HepG2 (cell line): Measurements from ENCODE around the gene CNNM4. TPM values are rescaled to one million over a fixed set of nuclear protein-coding genes. Genes with fewer than 3 reads are reported as not detected.

ENCODE experiments used
- DR1 ChIP-seq: sonication (generic); formaldehyde crosslinking; IDR thresholded peaks from 2 replicates; pipeline ENCODE4 v1.8.0; 2021; ENCODE audit warnings: mild to moderate bottlenecking, missing genetic modification reagents, inconsistent platforms
- ETV5 ChIP-seq: IDR thresholded peaks from 2 replicates; pipeline ENCODE4 v1.6.1; 2018; ENCODE audit warnings: missing biosample characterization, missing genetic modification reagents, inconsistent platforms, borderline replicate concordance
- FOXA1 ChIP-seq, 2 experiments: fragments of 450-650 bp in 1 of 2; sonication (generic) in 1 of 2; formaldehyde crosslinking in 1 of 2; IDR thresholded peaks; 2 replicates each; pipeline versions ENCODE4 v1.4.0 to v1.6.1; 2016 to 2020; ENCODE audit warnings: missing genetic modification reagents in 1 of 2
- FOXC1 ChIP-seq: sonication (generic); formaldehyde crosslinking; IDR thresholded peaks from 2 replicates; pipeline ENCODE4 v1.8.0; 2022; ENCODE audit warnings: mild to moderate bottlenecking, missing genetic modification reagents, borderline replicate concordance
- HES4 ChIP-seq: sonication (generic); formaldehyde crosslinking; IDR thresholded peaks from 2 replicates; pipeline ENCODE4 v1.9.0; 2021; ENCODE audit warnings: mild to moderate bottlenecking, missing genetic modification reagents, borderline replicate concordance
- IKZF4 ChIP-seq: sonication (generic); formaldehyde crosslinking; IDR thresholded peaks from 2 replicates; pipeline ENCODE4 v1.5.1; 2020; ENCODE audit warnings: borderline replicate concordance, mild to moderate bottlenecking, low read depth, missing genetic modification reagents; ENCODE audit errors: not compliant biosample characterization
- KAT7 ChIP-seq: IDR thresholded peaks from 2 replicates; pipeline ENCODE4 v1.6.1; 2018; ENCODE audit warnings: borderline replicate concordance, missing compliant biosample characterization
- KLF13 ChIP-seq: sonication (generic); formaldehyde crosslinking; IDR thresholded peaks from 2 replicates; pipeline ENCODE4 v1.4.0; 2020; ENCODE audit warnings: mild to moderate bottlenecking, missing genetic modification reagents
- MTF1 ChIP-seq: sonication (generic); formaldehyde crosslinking; IDR thresholded peaks from 2 replicates; pipeline ENCODE4 v1.5.0; 2020; ENCODE audit warnings: missing genetic modification reagents
- MTF2 ChIP-seq: sonication (generic); formaldehyde crosslinking; IDR thresholded peaks from 2 replicates; pipeline ENCODE4 v1.5.0; 2020; ENCODE audit warnings: missing genetic modification reagents, borderline replicate concordance
- NCOA1 ChIP-seq: sonication (generic); formaldehyde crosslinking; IDR thresholded peaks from 2 replicates; pipeline ENCODE4 v1.9.0; 2021; ENCODE audit warnings: missing genetic modification reagents
- TCF12 ChIP-seq, 2 experiments: fragments of 450-650 bp in 1 of 2; sonication (generic) in 1 of 2; formaldehyde crosslinking in 1 of 2; IDR thresholded peaks; 2 replicates each; pipeline versions ENCODE4 v1.6.1 to v1.8.0; 2017 to 2022; ENCODE audit warnings: antibody characterized with exemption in 1 of 2, mild to moderate bottlenecking in 1 of 2, missing genetic modification reagents in 1 of 2, moderate library complexity in 1 of 2
- ZBTB2 ChIP-seq: sonication (generic); formaldehyde crosslinking; IDR thresholded peaks from 2 replicates; pipeline ENCODE4 v1.8.0; 2022; ENCODE audit warnings: low read depth, missing genetic modification reagents
- ZNF44 ChIP-seq: sonication (generic); formaldehyde crosslinking; IDR thresholded peaks from 2 replicates; pipeline ENCODE4 v1.5.1; 2020; ENCODE audit warnings: mild to moderate bottlenecking, missing genetic modification reagents
- ZNF569 ChIP-seq: sonication (generic); formaldehyde crosslinking; IDR thresholded peaks from 2 replicates; pipeline ENCODE4 v1.5.0; 2020; ENCODE audit warnings: mild to moderate bottlenecking, missing genetic modification reagents, moderate library complexity, borderline replicate concordance
- ZNF639 ChIP-seq: conservative IDR thresholded peaks from 2 replicates; pipeline ENCODE4 v1.6.1; 2018; ENCODE audit warnings: missing genetic modification reagents
- ZNF652 ChIP-seq: IDR thresholded peaks from 2 replicates; pipeline ENCODE4 v1.6.1; 2016; ENCODE audit warnings: low read depth, borderline replicate concordance
- ZNF670 ChIP-seq: sonication (generic); formaldehyde crosslinking; IDR thresholded peaks from 2 replicates; pipeline ENCODE4 v1.8.0; 2022; ENCODE audit warnings: mild to moderate bottlenecking, missing genetic modification reagents, borderline replicate concordance
- ZNF782 ChIP-seq: sonication (generic); formaldehyde crosslinking; IDR thresholded peaks from 2 replicates; pipeline ENCODE4 v1.4.0; 2020; ENCODE audit warnings: missing genetic modification reagents, mild to moderate bottlenecking, borderline replicate concordance
- polyA plus RNA-seq, 8 experiments: library from polyadenylated mRNA; depleted of rRNA in 3 of 8; stranded (reverse) in 7 of 8; unstranded in 1 of 8; fragments of >200 nt; fragmentation: Illumina TruSeq in 4 of 8; extraction: Trizol in 4 of 8; gene quantifications; 2 replicates each; pipeline versions ENCODE4 v1.2.1 to v1.2.3, GENCODE V29; 2011 to 2016; ENCODE audit warnings: low read depth in 4 of 8, missing spikeins in 1 of 8, mixed read lengths in 1 of 8; ENCODE audit not compliant: insufficient read depth in 1 of 8
- total RNA-seq, 5 experiments: library from RNA; depleted of rRNA; stranded (reverse); fragments of >200 nt; fragmentation: Illumina TruSeq; extraction: Trizol; gene quantifications; 2 replicates each; pipeline ENCODE4 v1.2.3, GENCODE V29; 2016; ENCODE audit warnings: low read depth in 1 of 5
- TF ChIP-seq, protein P1 (sequence below): sonication (generic); formaldehyde crosslinking; IDR thresholded peaks from one replicate; pipeline ENCODE4 v1.5.1; 2020; ENCODE audit warnings: mild to moderate bottlenecking, missing genetic modification reagents; ENCODE audit errors: not compliant biosample characterization

Gene CNNM4
- total and polyA plus RNA-seq, 2 of the 13 experiments (the other 11 are each of a cell fraction or from before 2014, with no cell fraction given): 5.9 to 8.4 TPM

GRCh38 chr2:96715658-96716057, 45.0 kb upstream of the CNNM4 start (continued):
- TF ChIP-seq, protein P1, sequence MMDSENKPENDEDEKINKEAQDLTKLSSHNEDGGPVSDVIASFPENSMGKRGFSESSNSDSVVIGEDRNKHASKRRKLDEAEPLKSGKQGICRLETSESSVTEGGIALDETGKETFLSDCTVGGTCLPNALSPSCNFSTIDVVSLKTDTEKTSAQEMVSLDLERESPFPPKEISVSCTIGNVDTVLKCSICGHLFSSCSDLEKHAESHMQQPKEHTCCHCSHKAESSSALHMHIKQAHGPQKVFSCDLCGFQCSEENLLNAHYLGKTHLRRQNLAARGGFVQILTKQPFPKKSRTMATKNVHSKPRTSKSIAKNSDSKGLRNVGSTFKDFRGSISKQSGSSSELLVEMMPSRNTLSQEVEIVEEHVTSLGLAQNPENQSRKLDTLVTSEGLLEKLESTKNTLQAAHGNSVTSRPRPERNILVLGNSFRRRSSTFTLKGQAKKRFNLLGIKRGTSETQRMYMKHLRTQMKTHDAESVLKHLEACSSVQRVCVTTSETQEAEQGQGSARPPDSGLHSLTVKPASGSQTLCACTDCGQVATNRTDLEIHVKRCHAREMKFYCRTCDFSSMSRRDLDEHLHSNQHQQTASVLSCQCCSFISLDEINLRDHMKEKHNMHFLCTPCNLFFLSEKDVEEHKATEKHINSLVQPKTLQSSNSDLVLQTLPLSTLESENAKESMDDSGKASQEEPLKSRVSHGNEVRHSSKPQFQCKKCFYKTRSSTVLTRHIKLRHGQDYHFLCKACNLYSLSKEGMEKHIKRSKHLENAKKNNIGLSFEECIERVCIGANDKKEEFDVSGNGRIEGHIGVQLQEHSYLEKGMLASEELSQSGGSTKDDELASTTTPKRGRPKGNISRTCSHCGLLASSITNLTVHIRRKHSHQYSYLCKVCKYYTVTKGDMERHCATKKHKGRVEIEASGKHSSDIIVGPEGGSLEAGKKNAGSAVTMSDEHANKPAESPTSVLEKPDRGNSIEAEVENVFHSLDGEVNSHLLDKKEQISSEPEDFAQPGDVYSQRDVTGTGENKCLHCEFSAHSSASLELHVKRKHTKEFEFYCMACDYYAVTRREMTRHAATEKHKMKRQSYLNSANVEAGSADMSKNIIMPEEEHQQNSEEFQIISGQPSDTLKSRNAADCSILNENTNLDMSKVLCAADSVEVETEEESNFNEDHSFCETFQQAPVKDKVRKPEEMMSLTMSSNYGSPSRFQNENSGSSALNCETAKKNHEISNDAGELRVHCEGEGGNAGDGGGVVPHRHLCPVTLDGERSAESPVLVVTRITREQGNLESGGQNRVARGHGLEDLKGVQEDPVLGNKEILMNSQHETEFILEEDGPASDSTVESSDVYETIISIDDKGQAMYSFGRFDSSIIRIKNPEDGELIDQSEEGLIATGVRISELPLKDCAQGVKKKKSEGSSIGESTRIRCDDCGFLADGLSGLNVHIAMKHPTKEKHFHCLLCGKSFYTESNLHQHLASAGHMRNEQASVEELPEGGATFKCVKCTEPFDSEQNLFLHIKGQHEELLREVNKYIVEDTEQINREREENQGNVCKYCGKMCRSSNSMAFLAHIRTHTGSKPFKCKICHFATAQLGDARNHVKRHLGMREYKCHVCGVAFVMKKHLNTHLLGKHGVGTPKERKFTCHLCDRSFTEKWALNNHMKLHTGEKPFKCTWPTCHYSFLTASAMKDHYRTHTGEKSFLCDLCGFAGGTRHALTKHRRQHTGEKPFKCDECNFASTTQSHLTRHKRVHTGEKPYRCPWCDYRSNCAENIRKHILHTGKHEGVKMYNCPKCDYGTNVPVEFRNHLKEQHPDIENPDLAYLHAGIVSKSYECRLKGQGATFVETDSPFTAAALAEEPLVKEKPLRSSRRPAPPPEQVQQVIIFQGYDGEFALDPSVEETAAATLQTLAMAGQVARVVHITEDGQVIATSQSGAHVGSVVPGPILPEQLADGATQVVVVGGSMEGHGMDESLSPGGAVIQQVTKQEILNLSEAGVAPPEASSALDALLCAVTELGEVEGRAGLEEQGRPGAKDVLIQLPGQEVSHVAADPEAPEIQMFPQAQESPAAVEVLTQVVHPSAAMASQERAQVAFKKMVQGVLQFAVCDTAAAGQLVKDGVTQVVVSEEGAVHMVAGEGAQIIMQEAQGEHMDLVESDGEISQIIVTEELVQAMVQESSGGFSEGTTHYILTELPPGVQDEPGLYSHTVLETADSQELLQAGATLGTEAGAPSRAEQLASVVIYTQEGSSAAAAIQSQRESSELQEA (CRISPR knock-in tag): no peak
- TF ChIP-seq ZNF782 (CRISPR knock-in tag) (no peak), MTF2 (no peak), KAT7 (peak; percentile 68; the same call in 1 of the 2 replicates), FOXC1 (CRISPR knock-in tag) (no peak), ZNF569 (CRISPR knock-in tag) (no peak), ETV5 (CRISPR knock-in tag) (no peak; the same call in 1 of the 2 replicates), DR1 (CRISPR knock-in tag) (no peak), ZNF670 (CRISPR knock-in tag) (no peak), FOXA1 (IDR thresholded peaks at IDR 0.05) (no peak), FOXA1 (CRISPR knock-in tag; IDR thresholded peaks at IDR 0.05) (peak; percentile 76), MTF1 (CRISPR knock-in tag) (no peak), NCOA1 (CRISPR knock-in tag) (no peak), HES4 (no peak), IKZF4 (CRISPR knock-in tag) (no peak), KLF13 (CRISPR knock-in tag) (no peak), ZNF639 (no peak), TCF12 (IDR thresholded peaks at IDR 0.05) (no peak), TCF12 (CRISPR knock-in tag; IDR thresholded peaks at IDR 0.05) (no peak), ZBTB2 (CRISPR knock-in tag) (no peak), ZNF652 (CRISPR knock-in tag) (peak; percentile 59; the same call in 1 of the 2 replicates), ZNF44 (no peak)
